Measurements from ENCODE around the gene CEP290.
"Not testable (repeated sequence)": the region's sequence is repeated elsewhere in the genome, so short reads cannot be mapped to it uniquely, and the experiment has no call there.

CEP290 gene

GRCh38 chr12:88139711-88140110, 2.2 kb downstream of the CEP290 start:
- H3K36me3 ChIP-seq (ENCODE audit: control insufficient read depth, low read depth, low read length); H3K27me3 ChIP-seq (ENCODE audit: control insufficient read depth, insufficient read depth, low read length); H3K4me3 ChIP-seq (ENCODE audit: low read length); H3K27ac ChIP-seq (ENCODE audit: low read length); H3K9me3 ChIP-seq (ENCODE audit: control insufficient read depth, low read depth, low read length); H3K9ac ChIP-seq (ENCODE audit: low read length): not testable (repeated sequence)
- peaks cover 14% of the 10 kb centered on the region for H3K4me1 ChIP-seq (ENCODE audit: control insufficient read depth, low read depth, low read length)

GRCh38 chr12:88133181-88133580, 8.7 kb downstream of the CEP290 start:
- H3K9me3 ChIP-seq (ENCODE audit: control insufficient read depth, low read depth, low read length); H3K4me1 ChIP-seq (ENCODE audit: control insufficient read depth, low read depth, low read length); H3K36me3 ChIP-seq (ENCODE audit: control insufficient read depth, low read depth, low read length); H3K27ac ChIP-seq (ENCODE audit: low read length); H3K4me3 ChIP-seq (ENCODE audit: low read length); H3K9ac ChIP-seq (ENCODE audit: low read length); H3K27me3 ChIP-seq (ENCODE audit: control insufficient read depth, insufficient read depth, low read length): not testable (repeated sequence)

- H3K27ac ChIP-seq (ENCODE audit: low read length): no peak overlapping the region
- H3K4me3 ChIP-seq (ENCODE audit: low read length): no peak overlapping the region
- H3K4me1 ChIP-seq (ENCODE audit: control insufficient read depth, low read depth, low read length): no peaks in the 10 kb centered on the region
- no peaks in the 10 kb centered on the region for H3K27me3 ChIP-seq (ENCODE audit: control insufficient read depth, insufficient read depth, low read length)
- no peaks in the 10 kb centered on the region for H3K36me3 ChIP-seq (ENCODE audit: control insufficient read depth, low read depth, low read length)
- H3K9ac ChIP-seq (ENCODE audit: low read length): no peak overlapping the region
- no peaks in the 10 kb centered on the region for H3K9me3 ChIP-seq (ENCODE audit: control insufficient read depth, low read depth, low read length)
These were observed 9.5 kb downstream of the CEP290 start for GRCh38 chr12:88132392-88132791.

GRCh38 chr12:88127855-88128254, 14.0 kb downstream of the CEP290 start:
- Histone ChIP-seq H3K4me1 (ENCODE audit: control insufficient read depth, low read depth, low read length) (no peaks in the 10 kb centered on the region), H3K27ac (ENCODE audit: low read length) (no peak overlapping the region), H3K9ac (ENCODE audit: low read length) (no peak overlapping the region), H3K27me3 (ENCODE audit: control insufficient read depth, insufficient read depth, low read length) (no peaks in the 10 kb centered on the region), H3K4me3 (ENCODE audit: low read length) (no peak overlapping the region), H3K9me3 (ENCODE audit: control insufficient read depth, low read depth, low read length) (no peaks in the 10 kb centered on the region), H3K36me3 (ENCODE audit: control insufficient read depth, low read depth, low read length) (no peaks in the 10 kb centered on the region)

GRCh38 chr12:88127099-88127498, 14.8 kb downstream of the CEP290 start:
- no peak overlapping the region for H3K27ac ChIP-seq (ENCODE audit: low read length)
- H3K4me1 ChIP-seq (ENCODE audit: control insufficient read depth, low read depth, low read length): no peaks in the 10 kb centered on the region
- no peak overlapping the region for H3K9ac ChIP-seq (ENCODE audit: low read length)
- no peaks in the 10 kb centered on the region for H3K27me3 ChIP-seq (ENCODE audit: control insufficient read depth, insufficient read depth, low read length)
- H3K9me3 ChIP-seq (ENCODE audit: control insufficient read depth, low read depth, low read length): no peaks in the 10 kb centered on the region
- no peaks in the 10 kb centered on the region for H3K36me3 ChIP-seq (ENCODE audit: control insufficient read depth, low read depth, low read length)
- H3K4me3 ChIP-seq (ENCODE audit: low read length): no peak overlapping the region

- Histone ChIP-seq H3K9ac (ENCODE audit: low read length) (no peak overlapping the region), H3K4me1 (ENCODE audit: control insufficient read depth, low read depth, low read length) (no peaks in the 10 kb centered on the region), H3K27ac (ENCODE audit: low read length) (no peak overlapping the region), H3K9me3 (ENCODE audit: control insufficient read depth, low read depth, low read length) (no peaks in the 10 kb centered on the region), H3K36me3 (ENCODE audit: control insufficient read depth, low read depth, low read length) (peaks cover 3% of the 10 kb centered on the region), H3K27me3 (ENCODE audit: control insufficient read depth, insufficient read depth, low read length) (no peaks in the 10 kb centered on the region), H3K4me3 (ENCODE audit: low read length) (no peak overlapping the region)
These were observed 19.2 kb downstream of the CEP290 start for GRCh38 chr12:88122666-88123065.

GRCh38 chr12:88113871-88114270, 28.0 kb downstream of the CEP290 start:
- no peak overlapping the region for H3K4me3 ChIP-seq (ENCODE audit: low read length)
- H3K27ac ChIP-seq (ENCODE audit: low read length): no peak overlapping the region
- no peak overlapping the region for H3K9ac ChIP-seq (ENCODE audit: low read length)
- peaks cover 25% of the 10 kb centered on the region for H3K36me3 ChIP-seq (ENCODE audit: control insufficient read depth, low read depth, low read length)
- H3K9me3 ChIP-seq (ENCODE audit: control insufficient read depth, low read depth, low read length): no peaks in the 10 kb centered on the region
- no peaks in the 10 kb centered on the region for H3K4me1 ChIP-seq (ENCODE audit: control insufficient read depth, low read depth, low read length)
- no peaks in the 10 kb centered on the region for H3K27me3 ChIP-seq (ENCODE audit: control insufficient read depth, insufficient read depth, low read length)

- Histone ChIP-seq H3K27me3 (ENCODE audit: control insufficient read depth, insufficient read depth, low read length) (no peaks in the 10 kb centered on the region), H3K9ac (ENCODE audit: low read length) (no peak overlapping the region), H3K4me3 (ENCODE audit: low read length) (no peak overlapping the region), H3K9me3 (ENCODE audit: control insufficient read depth, low read depth, low read length) (no peaks in the 10 kb centered on the region), H3K27ac (ENCODE audit: low read length) (no peak overlapping the region), H3K4me1 (ENCODE audit: control insufficient read depth, low read depth, low read length) (no peaks in the 10 kb centered on the region), H3K36me3 (ENCODE audit: control insufficient read depth, low read depth, low read length) (peaks cover 24% of the 10 kb centered on the region)
These were observed 30.7 kb downstream of the CEP290 start for GRCh38 chr12:88111074-88111652.

- Histone ChIP-seq H3K9me3 (ENCODE audit: control insufficient read depth, low read depth, low read length) (no peaks in the 10 kb centered on the region), H3K27me3 (ENCODE audit: control insufficient read depth, insufficient read depth, low read length) (no peaks in the 10 kb centered on the region), H3K36me3 (ENCODE audit: control insufficient read depth, low read depth, low read length) (peaks cover 16% of the 10 kb centered on the region), H3K4me3 (ENCODE audit: low read length) (no peak overlapping the region), H3K4me1 (ENCODE audit: control insufficient read depth, low read depth, low read length) (no peaks in the 10 kb centered on the region), H3K27ac (ENCODE audit: low read length) (no peak overlapping the region), H3K9ac (ENCODE audit: low read length) (no peak overlapping the region)
These were observed 33.9 kb downstream of the CEP290 start for GRCh38 chr12:88108021-88108420.

- peaks cover 6% of the 10 kb centered on the region for H3K36me3 ChIP-seq (ENCODE audit: control insufficient read depth, low read depth, low read length)
These were observed 48.3 kb downstream of the CEP290 start for GRCh38 chr12:88093573-88093972.

GRCh38 chr12:88092771-88093170, 49.1 kb downstream of the CEP290 start:
- no peak overlapping the region for H3K27ac ChIP-seq (ENCODE audit: low read length)
- H3K36me3 ChIP-seq (ENCODE audit: control insufficient read depth, low read depth, low read length): peaks cover 6% of the 10 kb centered on the region
- H3K9ac ChIP-seq (ENCODE audit: low read length): no peak overlapping the region
- H3K27me3 ChIP-seq (ENCODE audit: control insufficient read depth, insufficient read depth, low read length): no peaks in the 10 kb centered on the region
- H3K4me1 ChIP-seq (ENCODE audit: control insufficient read depth, low read depth, low read length): no peaks in the 10 kb centered on the region
- no peaks in the 10 kb centered on the region for H3K9me3 ChIP-seq (ENCODE audit: control insufficient read depth, low read depth, low read length)
- H3K4me3 ChIP-seq (ENCODE audit: low read length): no peak overlapping the region

More at GRCh38 chr12:88093573-88093972, 48.3 kb downstream of the CEP290 start:
- no peaks in the 10 kb centered on the region for H3K9me3 ChIP-seq (ENCODE audit: control insufficient read depth, low read depth, low read length)
- H3K4me1 ChIP-seq (ENCODE audit: control insufficient read depth, low read depth, low read length): no peaks in the 10 kb centered on the region
- H3K27me3 ChIP-seq (ENCODE audit: control insufficient read depth, insufficient read depth, low read length): no peaks in the 10 kb centered on the region
- no peak overlapping the region for H3K9ac ChIP-seq (ENCODE audit: low read length)
- H3K4me3 ChIP-seq (ENCODE audit: low read length): no peak overlapping the region
- no peak overlapping the region for H3K27ac ChIP-seq (ENCODE audit: low read length)

- H3K4me1 ChIP-seq (ENCODE audit: control insufficient read depth, low read depth, low read length): no peaks in the 10 kb centered on the region
- no peak overlapping the region for H3K27ac ChIP-seq (ENCODE audit: low read length)
- H3K9ac ChIP-seq (ENCODE audit: low read length): no peak overlapping the region
- H3K27me3 ChIP-seq (ENCODE audit: control insufficient read depth, insufficient read depth, low read length): no peaks in the 10 kb centered on the region
- no peak overlapping the region for H3K4me3 ChIP-seq (ENCODE audit: low read length)
- H3K9me3 ChIP-seq (ENCODE audit: control insufficient read depth, low read depth, low read length): no peaks in the 10 kb centered on the region
- peaks cover 13% of the 10 kb centered on the region for H3K36me3 ChIP-seq (ENCODE audit: control insufficient read depth, low read depth, low read length)
These were observed 57.7 kb downstream of the CEP290 start for GRCh38 chr12:88084210-88084609.
